SJCRH30 (cell line): ENCODE results near the gene HAUS3. TPM values are rescaled to one million over a fixed set of nuclear protein-coding genes. Genes with fewer than 3 reads are reported as not detected.

Experiments
- DNase-seq, 2 experiments: peaks; one replicate each; pipeline ENCODE4 v3.0.0-alpha.2; 2015 to 2020
- H3K27ac ChIP-seq: fragments of 250-450 bp; sonication (Bioruptor Pico); 2 replicates; pipeline ENCODE4 v1.5.1; 2020; ENCODE audit warnings: mild to moderate bottlenecking, moderate library complexity
- H3K27me3 ChIP-seq: fragments of 250-450 bp; sonication (Bioruptor Pico); 2 replicates; pipeline ENCODE4 v1.5.1; 2020; ENCODE audit warnings: mild to moderate bottlenecking, moderate library complexity
- H3K36me3 ChIP-seq: fragments of 250-450 bp; sonication (Bioruptor Pico); 2 replicates; pipeline ENCODE4 v1.5.1; 2020; ENCODE audit warnings: mild to moderate bottlenecking, moderate library complexity
- H3K4me1 ChIP-seq: fragments of 250-450 bp; sonication (Bioruptor Pico); 2 replicates; pipeline ENCODE4 v1.5.1; 2020; ENCODE audit warnings: mild to moderate bottlenecking, moderate library complexity
- H3K4me3 ChIP-seq: fragments of 250-450 bp; sonication (Bioruptor Pico); 2 replicates; pipeline ENCODE4 v1.5.1; 2020; ENCODE audit warnings: mild to moderate bottlenecking, moderate library complexity
- H3K9me3 ChIP-seq: fragments of 250-450 bp; sonication (Bioruptor Pico); replicated peaks from 2 replicates; pipeline ENCODE4 v1.5.1; 2020; ENCODE audit warnings: mild to moderate bottlenecking, moderate library complexity
- total RNA-seq: library from RNA; depleted of rRNA; stranded (reverse); fragments of >200 nt; shearing (Covaris generic); gene quantifications from 2 replicates; pipeline ENCODE4 v1.2.3, GENCODE V29; 2014

HAUS3 gene
- total RNA-seq, 1 experiment from 2014 or later: 29.1 TPM

DNA sequence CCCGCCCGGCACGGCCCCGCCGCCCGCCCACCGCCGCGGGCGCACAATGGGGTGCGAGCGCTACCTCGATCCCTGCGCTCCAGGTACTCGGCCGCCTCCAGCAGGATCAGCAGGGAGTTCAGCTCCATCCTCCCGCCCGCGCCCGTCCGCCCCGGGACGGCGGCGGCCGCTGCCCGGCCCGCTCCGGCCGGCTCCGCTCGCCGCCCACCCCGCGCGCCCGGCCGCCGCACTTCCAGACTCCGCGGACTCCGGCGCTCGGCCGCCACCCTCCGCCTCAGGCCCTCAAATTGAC is 19.9 kb upstream of the HAUS3 start, which contains the start of gene MXD4:
MXD4 (minus strand) TSS at position 257 of the 292 bp plus-strand sequence; CDS start at position 128, 129 bp downstream.
- Histone ChIP-seq H3K36me3 (no peaks in the 10 kb centered on the region), H3K27ac (peak within 1 kb of the TSS; percentile 20; the same call in 1 of the 2 replicates)
- DNase-seq: no peak

GRCh38 chr4:2261110-2261852 is 19.4 kb upstream of the HAUS3 start:
- H3K4me1 ChIP-seq: no peaks in the 10 kb centered on the region
- no peaks in the 10 kb centered on the region for H3K9me3 ChIP-seq
- DNase-seq: peak in 1 of 2 experiments; percentile 58
- H3K27ac ChIP-seq: no peak overlapping the region
- H3K36me3 ChIP-seq: no peaks in the 10 kb centered on the region
- H3K27me3 ChIP-seq: no peaks in the 10 kb centered on the region
- peak overlapping the region; percentile 68 for H3K4me3 ChIP-seq

More for the DNA sequence above, 19.9 kb upstream of the HAUS3 start, which contains the start of gene MXD4:
- Histone ChIP-seq H3K9me3 (no peaks in the 10 kb centered on the region), H3K27me3 (no peaks in the 10 kb centered on the region), H3K4me1 (no peaks in the 10 kb centered on the region), H3K4me3 (peak within 1 kb of the TSS; percentile 68)

- Histone ChIP-seq H3K9me3 (no peaks in the 10 kb centered on the region), H3K4me1 (no peaks in the 10 kb centered on the region), H3K4me3 (peak overlapping the region; percentile 68), H3K36me3 (no peaks in the 10 kb centered on the region), H3K27ac (no peak overlapping the region), H3K27me3 (no peaks in the 10 kb centered on the region)
- DNase-seq: no peak
Observed at GRCh38 chr4:2260344-2261109, 18.6 kb upstream of the HAUS3 start.

DNA sequence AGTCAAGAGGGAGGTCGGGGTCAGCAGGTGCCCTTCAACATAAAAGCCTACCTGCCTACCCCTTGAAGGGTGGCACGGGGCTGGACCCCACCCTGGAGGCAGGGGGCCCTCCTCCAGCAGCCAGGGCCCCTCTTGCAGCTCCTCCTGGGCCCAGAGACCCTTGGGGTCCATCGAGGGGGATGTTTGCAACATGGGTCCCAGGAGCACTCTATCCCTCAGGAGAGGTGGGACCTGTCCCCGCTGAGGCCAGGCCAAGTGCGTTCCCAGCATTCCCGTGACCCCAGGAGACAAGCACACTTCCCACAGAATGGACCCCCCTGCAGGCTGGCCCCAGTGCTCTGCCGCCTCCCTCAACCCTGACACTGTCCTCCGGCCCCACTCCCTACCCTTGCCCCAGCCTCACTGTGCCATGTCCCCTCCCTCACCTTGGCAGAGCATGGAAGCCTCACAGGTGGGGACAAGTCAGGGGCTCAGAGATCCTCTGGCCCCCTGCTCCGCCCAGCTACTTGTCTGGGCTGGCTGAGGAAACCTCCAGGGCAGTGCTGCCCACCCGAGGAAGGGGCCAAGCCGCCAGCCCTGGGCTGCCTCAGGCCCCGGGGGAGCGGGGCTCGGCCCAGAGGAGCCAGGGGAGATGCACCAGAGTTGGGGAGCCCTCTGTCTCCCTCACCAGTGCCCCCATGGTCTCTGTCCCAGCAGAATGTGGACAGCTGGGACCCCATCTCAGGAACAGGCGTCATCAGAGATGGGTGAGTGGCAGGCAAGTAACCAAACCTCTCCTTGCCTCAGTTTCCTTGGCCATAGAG is 17.8 kb upstream of the HAUS3 start:
- no peak overlapping the region for H3K27ac ChIP-seq
- peak in 1 of 2 experiments; percentile 4 for DNase-seq
- H3K4me1 ChIP-seq: no peaks in the 10 kb centered on the region

GRCh38 chr4:2259036-2259540 is 17.2 kb upstream of the HAUS3 start:
- Histone ChIP-seq H3K27ac (no peak overlapping the region), H3K36me3 (no peaks in the 10 kb centered on the region), H3K27me3 (no peaks in the 10 kb centered on the region), H3K4me3 (no peak overlapping the region), H3K9me3 (no peaks in the 10 kb centered on the region), H3K4me1 (no peaks in the 10 kb centered on the region)
- DNase-seq: peak in 1 of 2 experiments; percentile 3

More for the DNA sequence above, 17.8 kb upstream of the HAUS3 start:
- Histone ChIP-seq H3K4me3 (no peak overlapping the region), H3K27me3 (no peaks in the 10 kb centered on the region), H3K9me3 (no peaks in the 10 kb centered on the region), H3K36me3 (no peaks in the 10 kb centered on the region)

DNA sequence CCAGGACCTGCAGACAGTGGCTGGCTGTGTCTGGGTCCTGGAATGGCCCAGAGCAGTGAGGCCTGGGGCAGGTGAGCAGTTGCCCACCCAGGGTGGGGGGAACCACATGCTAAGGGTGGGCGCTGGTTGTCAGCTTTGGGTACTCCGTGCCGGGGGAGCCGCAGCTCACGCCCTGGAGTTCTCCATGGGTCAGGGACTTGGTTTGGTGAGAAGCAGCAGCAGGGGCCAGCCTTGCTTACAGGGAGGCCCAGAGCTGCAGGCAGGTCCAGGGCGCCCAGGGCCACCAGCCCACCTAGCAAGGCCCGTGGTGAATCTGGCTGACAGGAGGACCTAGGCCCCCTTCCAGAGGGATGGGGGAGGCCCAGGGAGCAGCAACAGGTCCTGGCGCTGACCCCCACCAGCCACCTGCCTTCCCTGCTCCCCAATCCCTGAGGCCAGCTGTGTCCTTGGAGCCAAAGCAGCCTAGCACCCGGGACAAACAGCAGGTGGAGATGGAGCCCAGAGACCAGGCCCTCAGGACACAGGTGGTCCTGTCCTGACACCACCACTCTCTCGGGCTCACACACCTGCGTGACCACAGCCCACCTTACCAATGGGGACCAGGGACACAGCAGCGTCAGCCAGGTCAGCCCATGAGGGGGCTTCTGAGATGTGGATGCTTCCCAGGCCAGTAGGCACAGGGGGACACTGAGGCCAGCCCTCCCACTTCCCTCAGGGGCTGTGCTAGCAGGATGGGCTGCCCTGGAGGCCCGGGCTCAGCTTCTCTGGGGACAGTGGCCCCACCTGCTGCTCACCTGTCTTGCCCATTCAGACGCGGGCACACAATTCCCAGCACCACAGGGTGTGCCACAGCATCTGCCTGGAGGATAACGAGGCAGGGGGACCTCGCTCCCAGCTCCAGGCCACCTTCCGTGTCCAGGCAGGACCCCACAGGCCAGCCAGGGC is 16.4 kb upstream of the HAUS3 start:
- Histone ChIP-seq H3K9me3 (no peaks in the 10 kb centered on the region), H3K4me1 (no peaks in the 10 kb centered on the region), H3K27ac (no peak overlapping the region), H3K27me3 (no peaks in the 10 kb centered on the region), H3K4me3 (no peak overlapping the region), H3K36me3 (no peaks in the 10 kb centered on the region)
- DNase-seq: no peak

DNA sequence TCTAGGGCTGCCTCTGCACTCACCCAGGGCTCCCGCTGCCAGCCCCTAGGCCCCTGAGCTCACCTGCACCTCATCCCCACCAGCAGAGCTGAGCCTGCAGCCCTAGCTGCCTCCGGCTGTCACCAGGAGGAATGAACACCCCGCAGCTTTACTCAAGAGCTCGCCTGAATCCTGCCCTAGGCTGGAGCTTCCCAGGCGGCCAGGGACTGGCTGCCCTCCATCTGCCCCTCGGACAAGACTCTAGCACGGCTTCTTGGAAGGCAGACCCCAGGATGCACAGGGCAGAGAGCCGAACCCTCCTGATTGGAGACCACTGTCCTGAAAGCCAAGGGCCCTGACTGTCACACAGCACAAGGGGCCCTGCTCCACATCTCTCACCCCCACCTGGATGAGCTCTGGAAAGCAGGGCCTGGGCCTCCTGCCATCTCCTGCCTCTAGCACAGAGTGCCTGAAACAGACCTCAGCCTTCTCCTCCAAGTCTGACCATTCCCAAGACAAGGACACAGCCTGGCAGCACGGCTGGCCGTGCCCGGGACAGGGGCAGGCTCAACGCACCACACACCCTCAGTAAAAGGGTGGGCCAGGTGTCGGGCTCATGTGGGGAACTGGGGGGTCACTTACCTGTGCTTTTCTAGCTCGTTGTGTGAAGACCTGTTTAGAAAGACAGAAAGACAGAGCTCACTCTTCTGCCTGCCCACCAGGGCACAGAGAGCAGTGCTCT is 15.6 kb upstream of the HAUS3 start:
- DNase-seq: no peak
- Histone ChIP-seq H3K4me1 (no peaks in the 10 kb centered on the region), H3K27ac (no peak overlapping the region), H3K27me3 (no peaks in the 10 kb centered on the region), H3K9me3 (no peaks in the 10 kb centered on the region), H3K4me3 (no peak overlapping the region), H3K36me3 (no peaks in the 10 kb centered on the region)

- H3K27me3 ChIP-seq: no peaks in the 10 kb centered on the region
- H3K36me3 ChIP-seq: no peaks in the 10 kb centered on the region
- H3K27ac ChIP-seq: no peak overlapping the region
- H3K4me1 ChIP-seq: no peaks in the 10 kb centered on the region
- no peak overlapping the region for H3K4me3 ChIP-seq
- DNase-seq: no peak
- no peaks in the 10 kb centered on the region for H3K9me3 ChIP-seq
Observed at GRCh38 chr4:2256781-2257191, 14.9 kb upstream of the HAUS3 start.

DNA sequence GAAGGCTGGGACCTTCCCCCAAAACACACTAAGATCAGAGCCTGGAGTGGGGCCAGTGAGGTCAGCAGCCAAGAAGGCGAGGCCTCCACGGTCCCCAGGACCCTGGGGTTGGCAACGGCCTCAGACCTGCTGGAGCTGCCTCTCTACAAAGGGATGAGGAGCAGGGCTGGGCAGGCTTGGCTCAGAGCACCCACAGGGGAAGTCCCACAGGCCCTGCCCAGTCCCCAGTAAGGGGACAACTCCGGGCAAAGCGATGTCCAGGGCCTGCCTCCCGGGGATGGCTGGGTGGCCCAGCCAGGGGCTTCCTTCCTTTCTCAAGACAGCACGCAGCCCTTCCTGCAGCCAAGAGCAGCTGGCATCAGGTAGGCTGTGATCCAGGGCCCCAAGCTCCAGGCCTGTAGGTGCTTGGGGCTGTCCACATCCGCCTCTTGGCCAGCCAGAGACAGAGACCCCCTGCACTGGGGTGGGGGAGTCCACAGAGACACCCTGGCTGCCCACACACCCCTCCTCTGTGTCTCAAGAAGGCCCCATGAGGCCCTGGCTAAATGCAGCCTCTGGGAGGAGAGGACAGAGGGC is 14.3 kb upstream of the HAUS3 start:
- Histone ChIP-seq H3K4me1 (no peaks in the 10 kb centered on the region), H3K36me3 (no peaks in the 10 kb centered on the region), H3K27ac (no peak overlapping the region), H3K27me3 (no peaks in the 10 kb centered on the region), H3K4me3 (no peak overlapping the region), H3K9me3 (no peaks in the 10 kb centered on the region)
- DNase-seq: no peak

DNA sequence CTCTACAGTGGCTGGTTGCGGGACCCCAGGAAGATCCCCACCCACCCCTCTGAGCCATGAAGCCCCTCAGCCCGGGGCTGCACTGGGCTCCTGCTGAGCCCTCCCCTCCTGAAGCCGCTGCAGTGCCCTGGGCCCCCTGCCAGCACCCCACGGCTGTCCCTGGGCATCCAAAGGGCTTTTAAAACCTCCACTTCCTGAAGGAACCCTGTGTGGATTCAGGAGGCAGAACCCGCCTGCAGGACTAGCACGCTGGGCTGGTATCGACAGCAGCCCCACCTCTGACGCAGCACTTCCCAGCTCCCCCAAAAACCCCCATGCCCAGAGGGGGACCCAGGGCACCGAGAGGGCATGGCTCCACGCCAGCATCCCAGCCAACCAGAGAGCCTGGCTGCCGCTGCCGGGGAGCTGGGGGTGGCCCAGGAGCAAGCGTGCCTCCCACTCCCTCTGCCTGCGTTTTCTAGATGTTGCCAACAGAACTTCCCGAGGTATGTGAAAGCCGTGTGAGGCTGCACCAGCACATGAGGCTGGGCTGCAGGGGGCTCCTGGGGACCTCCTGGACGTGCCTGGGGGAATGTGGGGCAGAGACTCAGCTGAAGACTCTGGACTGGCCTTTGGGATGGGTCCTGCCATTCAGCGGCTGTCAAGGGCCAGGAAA is 13.7 kb upstream of the HAUS3 start:
- no peak overlapping the region for H3K4me3 ChIP-seq
- H3K27me3 ChIP-seq: no peaks in the 10 kb centered on the region
- H3K27ac ChIP-seq: no peak overlapping the region
- DNase-seq: peak in 1 of 2 experiments; percentile 3
- no peaks in the 10 kb centered on the region for H3K36me3 ChIP-seq
- no peaks in the 10 kb centered on the region for H3K4me1 ChIP-seq
- H3K9me3 ChIP-seq: no peaks in the 10 kb centered on the region

- Histone ChIP-seq H3K36me3 (no peaks in the 10 kb centered on the region), H3K4me3 (no peak overlapping the region), H3K4me1 (no peaks in the 10 kb centered on the region), H3K27me3 (no peaks in the 10 kb centered on the region), H3K27ac (no peak overlapping the region), H3K9me3 (no peaks in the 10 kb centered on the region)
- no peak for DNase-seq
Observed at GRCh38 chr4:2254665-2255500, 13.0 kb upstream of the HAUS3 start.
